ENCODE data around the gene MYO10.

DNA sequence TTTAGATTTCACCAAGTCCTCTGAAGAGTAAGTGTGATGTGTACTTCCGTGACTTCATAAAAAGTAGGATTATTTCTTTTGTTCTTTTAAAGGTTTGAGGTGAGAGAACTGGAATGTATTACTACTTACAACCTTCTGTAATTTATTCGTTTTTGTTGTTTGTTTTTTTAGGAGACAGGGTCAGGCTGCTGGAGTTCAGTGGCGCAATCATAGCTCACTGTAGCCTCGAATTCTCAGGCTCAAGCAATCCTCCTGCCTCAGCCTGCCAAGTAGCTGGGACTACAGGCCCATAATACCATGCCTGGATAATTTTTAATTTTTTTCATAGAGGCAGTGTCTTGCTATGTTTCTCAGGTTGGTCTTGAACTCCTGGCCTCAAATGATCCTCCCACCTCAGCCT lies 251.0 kb downstream of the MYO10 start:
- TF ChIP-seq POLR2AphosphoS5 (IDR thresholded peaks at IDR 0.05; ENCODE audit: low read depth, low read length), result no peak
- TF ChIP-seq, protein P1, sequence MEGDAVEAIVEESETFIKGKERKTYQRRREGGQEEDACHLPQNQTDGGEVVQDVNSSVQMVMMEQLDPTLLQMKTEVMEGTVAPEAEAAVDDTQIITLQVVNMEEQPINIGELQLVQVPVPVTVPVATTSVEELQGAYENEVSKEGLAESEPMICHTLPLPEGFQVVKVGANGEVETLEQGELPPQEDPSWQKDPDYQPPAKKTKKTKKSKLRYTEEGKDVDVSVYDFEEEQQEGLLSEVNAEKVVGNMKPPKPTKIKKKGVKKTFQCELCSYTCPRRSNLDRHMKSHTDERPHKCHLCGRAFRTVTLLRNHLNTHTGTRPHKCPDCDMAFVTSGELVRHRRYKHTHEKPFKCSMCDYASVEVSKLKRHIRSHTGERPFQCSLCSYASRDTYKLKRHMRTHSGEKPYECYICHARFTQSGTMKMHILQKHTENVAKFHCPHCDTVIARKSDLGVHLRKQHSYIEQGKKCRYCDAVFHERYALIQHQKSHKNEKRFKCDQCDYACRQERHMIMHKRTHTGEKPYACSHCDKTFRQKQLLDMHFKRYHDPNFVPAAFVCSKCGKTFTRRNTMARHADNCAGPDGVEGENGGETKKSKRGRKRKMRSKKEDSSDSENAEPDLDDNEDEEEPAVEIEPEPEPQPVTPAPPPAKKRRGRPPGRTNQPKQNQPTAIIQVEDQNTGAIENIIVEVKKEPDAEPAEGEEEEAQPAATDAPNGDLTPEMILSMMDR (IDR thresholded peaks at IDR 0.05), result no peak
- TF ChIP-seq SIN3A (IDR thresholded peaks at IDR 0.05; ENCODE audit: borderline replicate concordance, insufficient read depth, low read depth, low read length), result no peak
- TF ChIP-seq REST (IDR thresholded peaks at IDR 0.05; ENCODE audit: insufficient read depth in 1 of 2, low read depth in 2 of 2, low read length in 1 of 2), result no peak
- no peak for TF ChIP-seq TCF7L2 (IDR thresholded peaks at IDR 0.05; ENCODE audit: low read depth, low read length)

All from Panc1 (cell line).